GM12864 (cell line): ENCODE data around the gene ZNF581.

ENCODE experiments used
- DNase-seq: peaks from one replicate; pipeline ENCODE4 v3.0.0-alpha.2; 2011; ENCODE audit warnings: low read depth
- H3K4me3 ChIP-seq: 2 replicates; pipeline ENCODE4 v1.5.1; 2011; ENCODE audit warnings: mild to moderate bottlenecking, low read depth, low read length, control low read depth
- CTCF ChIP-seq: IDR thresholded peaks from 2 replicates; pipeline ENCODE4 v1.5.1; 2011; ENCODE audit warnings: low read depth, mild to moderate bottlenecking, moderate library complexity, low read length, control low read depth, inconsistent platforms; ENCODE audit errors: missing control alignments

Gene ZNF581

GRCh38 chr19:55672418-55672817 is 29.0 kb downstream of the ZNF581 start:
- no peak overlapping the region for H3K4me3 ChIP-seq
- TF ChIP-seq CTCF = no peak
- no peak for DNase-seq

GRCh38 chr19:55673465-55673864 is 30.0 kb downstream of the ZNF581 start:
- no peak for DNase-seq
- no peak overlapping the region for H3K4me3 ChIP-seq
- no peak for TF ChIP-seq CTCF

GRCh38 chr19:55673889-55674288 is 30.4 kb downstream of the ZNF581 start:
- H3K4me3 ChIP-seq = no peak overlapping the region

GRCh38 chr19:55674459-55674840 is 31.0 kb downstream of the ZNF581 start:
- peak overlapping the region; percentile 75 for H3K4me3 ChIP-seq
- TF ChIP-seq CTCF = no peak
- DNase-seq = no peak

More at GRCh38 chr19:55673889-55674288, 30.4 kb downstream of the ZNF581 start:
- DNase-seq = no peak
- no peak for TF ChIP-seq CTCF

GRCh38 chr19:55674841-55675660 is 31.6 kb downstream of the ZNF581 start, which contains the start of gene EPN1:
Gene EPN1 (plus strand): TSS chr19:55675226. CDS start chr19:55678628, 3,402 bp downstream.
- H3K4me3 ChIP-seq = peak within 1 kb of the TSS; percentile 75
- peak; percentile 89 for DNase-seq
- TF ChIP-seq CTCF = no peak

GRCh38 chr19:55675661-55676354 is 32.4 kb downstream of the ZNF581 start:
- H3K4me3 ChIP-seq = peak overlapping the region; percentile 75
- no peak for TF ChIP-seq CTCF
- DNase-seq = no peak
